Measurements from ENCODE around the gene DIDO1. TPM values are rescaled to one million over a fixed set of nuclear protein-coding genes. Genes with fewer than 3 reads are reported as not detected.

Gene DIDO1
- total RNA-seq, 2 experiments from 2014 or later: 65.1 to 70.6 TPM

DNA sequence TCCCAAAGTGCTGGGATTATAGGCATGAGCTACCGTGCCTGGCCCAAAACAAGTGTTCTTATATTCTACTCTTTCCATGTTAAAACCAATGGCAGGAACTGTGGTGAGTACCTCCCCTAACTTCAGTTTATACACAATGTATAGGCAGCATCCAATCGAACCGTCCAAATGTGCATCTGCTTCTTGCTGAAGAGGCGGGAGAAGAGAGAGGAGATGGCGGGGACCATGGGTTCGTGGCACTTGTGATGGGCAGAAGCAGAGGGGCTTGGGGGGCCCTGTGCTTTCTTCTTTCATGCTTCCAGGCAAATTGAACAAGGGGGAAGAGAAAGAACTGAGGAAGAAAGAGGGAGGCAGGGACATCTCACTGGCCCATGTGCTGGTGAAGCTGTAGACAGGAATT lies 53.4 kb downstream of the DIDO1 start:
- DNase-seq (ENCODE audit: low spot score): no peak
- H3K4me2 ChIP-seq (ENCODE audit: low read length): no peak overlapping the region
- H3K4me3 ChIP-seq (ENCODE audit: low read depth, low read length, poor library complexity, severe bottlenecking): no peak overlapping the region
- intact Hi-C loops (cut with micrococcal nuclease; ENCODE audit: unreplicated experiment): no loop called here
- H3K4me1 ChIP-seq (ENCODE audit: insufficient read depth, low read length, poor library complexity, severe bottlenecking): no peaks in the 10 kb centered on the region
- ChIA-PET POLR2A (no interaction called here), CTCF (ENCODE audit: unreplicated experiment) (interaction anchor here (0.6 to 0.8 kb wide), 2 partner anchors 15 to 50 kb away, joined by 3 to 5 read pairs; no protein-coding TSS in a partner anchor)
- H3K27ac ChIP-seq (ENCODE audit: low read depth, low read length, poor library complexity, severe bottlenecking): no peak overlapping the region
- no peaks in the 10 kb centered on the region for H3K9me2 ChIP-seq (ENCODE audit: insufficient read depth, low read length)
- no peaks in the 10 kb centered on the region for H3K36me3 ChIP-seq (ENCODE audit: insufficient read depth, low read length)
- no peaks in the 10 kb centered on the region for H3K79me2 ChIP-seq (ENCODE audit: insufficient read depth, low read depth, low read length)
- no peaks in the 10 kb centered on the region for H4K20me1 ChIP-seq (ENCODE audit: insufficient read depth, low read length)
- H2AFZ ChIP-seq (ENCODE audit: low read length): no peak overlapping the region
- no TSS peak for BruUV-seq (replicated peaks)
- no peak for TF ChIP-seq EZH2phosphoT487 (IDR thresholded peaks at IDR 0.05; ENCODE audit: borderline replicate concordance, low read depth, low read length)
- TF ChIP-seq, protein P1, sequence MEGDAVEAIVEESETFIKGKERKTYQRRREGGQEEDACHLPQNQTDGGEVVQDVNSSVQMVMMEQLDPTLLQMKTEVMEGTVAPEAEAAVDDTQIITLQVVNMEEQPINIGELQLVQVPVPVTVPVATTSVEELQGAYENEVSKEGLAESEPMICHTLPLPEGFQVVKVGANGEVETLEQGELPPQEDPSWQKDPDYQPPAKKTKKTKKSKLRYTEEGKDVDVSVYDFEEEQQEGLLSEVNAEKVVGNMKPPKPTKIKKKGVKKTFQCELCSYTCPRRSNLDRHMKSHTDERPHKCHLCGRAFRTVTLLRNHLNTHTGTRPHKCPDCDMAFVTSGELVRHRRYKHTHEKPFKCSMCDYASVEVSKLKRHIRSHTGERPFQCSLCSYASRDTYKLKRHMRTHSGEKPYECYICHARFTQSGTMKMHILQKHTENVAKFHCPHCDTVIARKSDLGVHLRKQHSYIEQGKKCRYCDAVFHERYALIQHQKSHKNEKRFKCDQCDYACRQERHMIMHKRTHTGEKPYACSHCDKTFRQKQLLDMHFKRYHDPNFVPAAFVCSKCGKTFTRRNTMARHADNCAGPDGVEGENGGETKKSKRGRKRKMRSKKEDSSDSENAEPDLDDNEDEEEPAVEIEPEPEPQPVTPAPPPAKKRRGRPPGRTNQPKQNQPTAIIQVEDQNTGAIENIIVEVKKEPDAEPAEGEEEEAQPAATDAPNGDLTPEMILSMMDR (conservative IDR thresholded peaks at IDR 0.05; ENCODE audit: low read length): no peak
- H3K9me3 ChIP-seq (ENCODE audit: low read length): no peaks in the 10 kb centered on the region

DNA sequence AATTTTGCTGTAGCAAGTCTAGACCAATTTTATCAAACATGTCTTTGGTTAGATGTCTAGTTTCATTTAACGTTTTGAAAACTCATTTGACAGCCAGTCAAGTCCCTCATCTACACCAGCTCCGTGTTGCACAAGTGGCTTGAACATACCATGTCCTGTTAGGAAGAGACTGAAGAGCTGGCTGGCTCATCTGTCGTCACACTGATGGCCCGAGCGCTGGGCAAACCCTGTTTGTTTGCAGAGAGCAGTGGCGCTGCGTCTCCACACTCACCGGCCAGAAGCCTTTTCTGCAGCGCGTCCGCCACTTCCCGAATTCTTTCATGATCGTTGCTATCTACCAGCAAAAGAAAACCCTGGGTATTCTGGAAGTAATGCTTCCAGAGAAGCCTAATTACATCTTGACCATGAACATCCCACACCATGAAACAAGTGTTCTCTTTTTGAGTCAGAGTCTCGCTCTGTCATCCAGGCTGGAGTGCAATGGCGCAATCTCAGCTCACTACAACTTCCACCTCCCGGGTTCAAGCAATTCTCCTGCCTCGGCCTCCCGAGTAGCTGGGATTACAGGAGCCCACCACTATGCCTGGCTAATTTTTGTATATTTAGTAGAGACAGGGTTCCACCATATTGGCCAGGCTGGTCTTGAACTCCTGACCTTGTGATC lies 54.0 kb downstream of the DIDO1 start:
- no peak overlapping the region for H3K27ac ChIP-seq (ENCODE audit: low read depth, low read length, poor library complexity, severe bottlenecking)
- no peak for TF ChIP-seq EZH2phosphoT487 (IDR thresholded peaks at IDR 0.05; ENCODE audit: borderline replicate concordance, low read depth, low read length)
- TF ChIP-seq, protein P1 (conservative IDR thresholded peaks at IDR 0.05; ENCODE audit: low read length): no peak
- no TSS peak for BruUV-seq (replicated peaks)
- H4K20me1 ChIP-seq (ENCODE audit: insufficient read depth, low read length): no peaks in the 10 kb centered on the region
- no peaks in the 10 kb centered on the region for H3K9me2 ChIP-seq (ENCODE audit: insufficient read depth, low read length)
- no peak for DNase-seq (ENCODE audit: low spot score)
- CTCF ChIA-PET (ENCODE audit: unreplicated experiment): interaction anchor here (0.8 kb wide), 1 partner anchor 15 kb away, joined by 3 read pairs; no protein-coding TSS in a partner anchor
- no peaks in the 10 kb centered on the region for H3K4me1 ChIP-seq (ENCODE audit: insufficient read depth, low read length, poor library complexity, severe bottlenecking)
- POLR2A ChIA-PET: no interaction called here
- no peaks in the 10 kb centered on the region for H3K9me3 ChIP-seq (ENCODE audit: low read length)
- H3K4me2 ChIP-seq (ENCODE audit: low read length): no peak overlapping the region
- intact Hi-C loops (cut with micrococcal nuclease; ENCODE audit: unreplicated experiment): no loop called here
- no peak overlapping the region for H3K4me3 ChIP-seq (ENCODE audit: low read depth, low read length, poor library complexity, severe bottlenecking)
- no peaks in the 10 kb centered on the region for H3K79me2 ChIP-seq (ENCODE audit: insufficient read depth, low read depth, low read length)
- no peak overlapping the region for H2AFZ ChIP-seq (ENCODE audit: low read length)
- no peaks in the 10 kb centered on the region for H3K36me3 ChIP-seq (ENCODE audit: insufficient read depth, low read length)

DNA sequence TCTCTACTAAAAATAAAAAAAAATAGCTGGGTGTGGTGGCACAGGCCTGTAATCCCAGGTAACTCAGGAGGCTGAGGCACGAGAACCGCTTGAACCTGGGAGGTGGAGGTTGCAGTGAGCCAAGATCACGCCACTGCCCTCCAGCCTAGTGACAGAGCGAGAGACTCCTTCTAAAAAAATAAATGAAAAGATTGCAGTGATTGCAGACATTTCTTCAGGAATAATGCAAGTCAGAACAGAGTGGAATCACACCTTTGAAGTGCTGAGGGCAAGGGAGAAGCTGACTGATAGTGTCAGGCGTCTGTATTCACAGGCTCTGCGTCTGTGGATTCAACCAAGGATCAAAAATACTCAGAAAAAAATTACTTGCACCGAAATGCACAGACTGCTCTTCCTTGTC lies 62.1 kb downstream of the DIDO1 start:
- H4K20me1 ChIP-seq (ENCODE audit: insufficient read depth, low read length): no peaks in the 10 kb centered on the region
- peaks cover 7% of the 10 kb centered on the region; the same call in 1 of the 2 replicates for H3K79me2 ChIP-seq (ENCODE audit: insufficient read depth, low read depth, low read length)
- no peak overlapping the region for H3K27ac ChIP-seq (ENCODE audit: low read depth, low read length, poor library complexity, severe bottlenecking)
- TF ChIP-seq, protein P1 (conservative IDR thresholded peaks at IDR 0.05; ENCODE audit: low read length): no peak
- no peak for TF ChIP-seq EZH2phosphoT487 (IDR thresholded peaks at IDR 0.05; ENCODE audit: borderline replicate concordance, low read depth, low read length)
- intact Hi-C loops (cut with micrococcal nuclease; ENCODE audit: unreplicated experiment): no loop called here
- no TSS peak for BruUV-seq (replicated peaks)
- ChIA-PET CTCF (ENCODE audit: unreplicated experiment) (no interaction called here), POLR2A (interaction anchor here (0.7 kb wide), 1 partner anchor 49 kb away, joined by 3 read pairs; no protein-coding TSS in a partner anchor)
- H3K4me2 ChIP-seq (ENCODE audit: low read length): no peak overlapping the region
- no peak overlapping the region for H2AFZ ChIP-seq (ENCODE audit: low read length)
- peaks cover 19% of the 10 kb centered on the region for H3K4me1 ChIP-seq (ENCODE audit: insufficient read depth, low read length, poor library complexity, severe bottlenecking)
- DNase-seq (ENCODE audit: low spot score): no peak
- no peaks in the 10 kb centered on the region for H3K9me2 ChIP-seq (ENCODE audit: insufficient read depth, low read length)
- no peaks in the 10 kb centered on the region for H3K9me3 ChIP-seq (ENCODE audit: low read length)
- no peak overlapping the region for H3K4me3 ChIP-seq (ENCODE audit: low read depth, low read length, poor library complexity, severe bottlenecking)
- H3K36me3 ChIP-seq (ENCODE audit: insufficient read depth, low read length): peaks cover 3% of the 10 kb centered on the region
